ENCODE results near the gene PRELID3B. TPM values are rescaled to one million over a fixed set of nuclear protein-coding genes. Genes with fewer than 3 reads are reported as not detected.

Gene PRELID3B
- total and polyA plus RNA-seq, 2 of the 13 experiments (the other 11 are each of a cell fraction or from before 2014, with no cell fraction given) = 23.3 to 42.6 TPM

DNA sequence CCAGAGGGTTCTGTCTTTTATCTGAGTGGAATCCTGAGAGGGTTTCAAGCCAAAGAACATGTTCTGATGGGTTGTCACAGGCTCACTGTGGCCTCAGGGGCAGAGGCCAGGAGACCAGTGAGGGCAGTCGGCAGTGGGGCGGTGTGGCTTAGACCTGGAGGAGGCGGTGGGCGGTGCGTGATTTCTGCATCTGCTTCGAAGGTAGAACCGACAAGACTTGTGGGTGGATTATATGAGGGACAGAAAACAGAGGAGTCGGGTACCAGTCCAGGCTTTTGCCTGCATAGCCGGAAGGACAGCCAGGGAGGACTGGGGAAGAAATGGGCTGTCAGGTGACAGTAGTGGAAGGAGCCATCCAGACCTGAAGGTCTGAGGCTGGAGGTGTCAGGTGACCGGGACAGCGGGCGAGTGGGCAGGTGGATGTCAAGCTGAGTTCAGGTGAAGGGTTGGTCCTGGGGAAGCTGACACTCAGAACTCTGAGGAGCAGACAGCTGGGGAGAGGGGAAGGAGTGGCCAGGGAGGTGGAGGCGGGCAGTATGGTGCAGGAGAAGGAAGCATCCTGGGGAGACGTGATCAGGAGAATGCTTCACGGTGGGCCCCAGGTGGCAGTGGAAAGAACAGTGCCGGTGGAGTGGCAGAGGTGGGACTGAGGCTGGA lies 38.6 kb downstream of the PRELID3B start:
- H3K36me3 ChIP-seq (replicated peaks in 1 of 2; ENCODE audit: control insufficient read depth in 1 of 2, insufficient read depth in 2 of 2, low read length in 2 of 2) = no peaks in the 10 kb centered on the region
- no peak for DNase-seq (ENCODE audit: low spot score)
- no peak for TF ChIP-seq CREM (IDR thresholded peaks at IDR 0.05)
- TF ChIP-seq CREM (CRISPR knock-in tag; IDR thresholded peaks at IDR 0.05) = no peak
- TF ChIP-seq ZBTB4 (CRISPR knock-in tag; IDR thresholded peaks at IDR 0.05; ENCODE audit: borderline replicate concordance) = 0 out of 2 replicates have a peak, but pooled peaks have one; percentile 45
- TF ChIP-seq ZSCAN21 (CRISPR knock-in tag; IDR thresholded peaks at IDR 0.05; ENCODE audit: borderline replicate concordance) = 0 out of 2 replicates have a peak, but pooled peaks have one; percentile 20
- TF ChIP-seq PHF5A (CRISPR knock-in tag; IDR thresholded peaks at IDR 0.05; ENCODE audit: low read depth, unreplicated experiment) = no peak
- TF ChIP-seq ZNF792 (CRISPR knock-in tag; IDR thresholded peaks at IDR 0.05) = no peak; the same call in 1 of the 2 replicates
- no peak for TF ChIP-seq ZBTB20 (CRISPR knock-in tag; IDR thresholded peaks at IDR 0.05; ENCODE audit: borderline replicate concordance, low read depth)
- TF ChIP-seq MED8 (CRISPR knock-in tag; IDR thresholded peaks at IDR 0.05; ENCODE audit: insufficient replicate concordance) = no peak
- TF ChIP-seq, protein P1, sequence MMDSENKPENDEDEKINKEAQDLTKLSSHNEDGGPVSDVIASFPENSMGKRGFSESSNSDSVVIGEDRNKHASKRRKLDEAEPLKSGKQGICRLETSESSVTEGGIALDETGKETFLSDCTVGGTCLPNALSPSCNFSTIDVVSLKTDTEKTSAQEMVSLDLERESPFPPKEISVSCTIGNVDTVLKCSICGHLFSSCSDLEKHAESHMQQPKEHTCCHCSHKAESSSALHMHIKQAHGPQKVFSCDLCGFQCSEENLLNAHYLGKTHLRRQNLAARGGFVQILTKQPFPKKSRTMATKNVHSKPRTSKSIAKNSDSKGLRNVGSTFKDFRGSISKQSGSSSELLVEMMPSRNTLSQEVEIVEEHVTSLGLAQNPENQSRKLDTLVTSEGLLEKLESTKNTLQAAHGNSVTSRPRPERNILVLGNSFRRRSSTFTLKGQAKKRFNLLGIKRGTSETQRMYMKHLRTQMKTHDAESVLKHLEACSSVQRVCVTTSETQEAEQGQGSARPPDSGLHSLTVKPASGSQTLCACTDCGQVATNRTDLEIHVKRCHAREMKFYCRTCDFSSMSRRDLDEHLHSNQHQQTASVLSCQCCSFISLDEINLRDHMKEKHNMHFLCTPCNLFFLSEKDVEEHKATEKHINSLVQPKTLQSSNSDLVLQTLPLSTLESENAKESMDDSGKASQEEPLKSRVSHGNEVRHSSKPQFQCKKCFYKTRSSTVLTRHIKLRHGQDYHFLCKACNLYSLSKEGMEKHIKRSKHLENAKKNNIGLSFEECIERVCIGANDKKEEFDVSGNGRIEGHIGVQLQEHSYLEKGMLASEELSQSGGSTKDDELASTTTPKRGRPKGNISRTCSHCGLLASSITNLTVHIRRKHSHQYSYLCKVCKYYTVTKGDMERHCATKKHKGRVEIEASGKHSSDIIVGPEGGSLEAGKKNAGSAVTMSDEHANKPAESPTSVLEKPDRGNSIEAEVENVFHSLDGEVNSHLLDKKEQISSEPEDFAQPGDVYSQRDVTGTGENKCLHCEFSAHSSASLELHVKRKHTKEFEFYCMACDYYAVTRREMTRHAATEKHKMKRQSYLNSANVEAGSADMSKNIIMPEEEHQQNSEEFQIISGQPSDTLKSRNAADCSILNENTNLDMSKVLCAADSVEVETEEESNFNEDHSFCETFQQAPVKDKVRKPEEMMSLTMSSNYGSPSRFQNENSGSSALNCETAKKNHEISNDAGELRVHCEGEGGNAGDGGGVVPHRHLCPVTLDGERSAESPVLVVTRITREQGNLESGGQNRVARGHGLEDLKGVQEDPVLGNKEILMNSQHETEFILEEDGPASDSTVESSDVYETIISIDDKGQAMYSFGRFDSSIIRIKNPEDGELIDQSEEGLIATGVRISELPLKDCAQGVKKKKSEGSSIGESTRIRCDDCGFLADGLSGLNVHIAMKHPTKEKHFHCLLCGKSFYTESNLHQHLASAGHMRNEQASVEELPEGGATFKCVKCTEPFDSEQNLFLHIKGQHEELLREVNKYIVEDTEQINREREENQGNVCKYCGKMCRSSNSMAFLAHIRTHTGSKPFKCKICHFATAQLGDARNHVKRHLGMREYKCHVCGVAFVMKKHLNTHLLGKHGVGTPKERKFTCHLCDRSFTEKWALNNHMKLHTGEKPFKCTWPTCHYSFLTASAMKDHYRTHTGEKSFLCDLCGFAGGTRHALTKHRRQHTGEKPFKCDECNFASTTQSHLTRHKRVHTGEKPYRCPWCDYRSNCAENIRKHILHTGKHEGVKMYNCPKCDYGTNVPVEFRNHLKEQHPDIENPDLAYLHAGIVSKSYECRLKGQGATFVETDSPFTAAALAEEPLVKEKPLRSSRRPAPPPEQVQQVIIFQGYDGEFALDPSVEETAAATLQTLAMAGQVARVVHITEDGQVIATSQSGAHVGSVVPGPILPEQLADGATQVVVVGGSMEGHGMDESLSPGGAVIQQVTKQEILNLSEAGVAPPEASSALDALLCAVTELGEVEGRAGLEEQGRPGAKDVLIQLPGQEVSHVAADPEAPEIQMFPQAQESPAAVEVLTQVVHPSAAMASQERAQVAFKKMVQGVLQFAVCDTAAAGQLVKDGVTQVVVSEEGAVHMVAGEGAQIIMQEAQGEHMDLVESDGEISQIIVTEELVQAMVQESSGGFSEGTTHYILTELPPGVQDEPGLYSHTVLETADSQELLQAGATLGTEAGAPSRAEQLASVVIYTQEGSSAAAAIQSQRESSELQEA (CRISPR knock-in tag; IDR thresholded peaks at IDR 0.05; ENCODE audit: not compliant biosample characterization) = peak; percentile 34
- TF ChIP-seq ZNF225 (CRISPR knock-in tag; IDR thresholded peaks at IDR 0.05) = peak; percentile 55; the same call in 1 of the 2 replicates
- TF ChIP-seq ZEB1 (IDR thresholded peaks at IDR 0.05; ENCODE audit: insufficient replicate concordance, low read depth) = peak; percentile 38
- peak; percentile 58; the same call in 1 of the 2 replicates for TF ChIP-seq ZBTB38 (CRISPR knock-in tag; IDR thresholded peaks at IDR 0.05)

More for the DNA sequence above, 38.6 kb downstream of the PRELID3B start:
- Histone ChIP-seq H3K4me1 (ENCODE audit: insufficient read depth, low read length) (peaks cover 76% of the 10 kb centered on the region), H3K27me3 (ENCODE audit: control insufficient read depth in 1 of 2, insufficient read depth in 2 of 2, low read length in 2 of 2) (peaks cover 2 to 27% of the 10 kb centered on the region in 2 experiments), H3K9ac (ENCODE audit: insufficient read depth, low read depth, low read length) (peak overlapping the region; percentile 31), H3K9me3 (ENCODE audit: low read length) (no peaks in the 10 kb centered on the region), H3K4me3 (replicated peaks in 1 of 3; ENCODE audit: insufficient read depth in 1 of 3, low read depth in 2 of 3, low read length in 3 of 3) (peak overlapping the region; percentile 13 to 73 (median 21); a peak in 5 of 6 replicates), H3K4me2 (ENCODE audit: low read depth, low read length) (peak overlapping the region; percentile 90), H2AFZ (ENCODE audit: low read length) (peak overlapping the region; percentile 65), H3K27ac (ENCODE audit: extremely low read length, insufficient read depth, low read length) (no peak overlapping the region), H3K79me2 (ENCODE audit: insufficient read depth, low read length) (no peaks in the 10 kb centered on the region), H4K20me1 (ENCODE audit: insufficient read depth, low read length) (no peaks in the 10 kb centered on the region)
- in situ Hi-C loops (cut with HindIII; ENCODE audit: extremely low pct_ligation_motif_present, low pct_unique_long_range_greater_than_20kb) = no loop called here
- intact Hi-C loops (cut with micrococcal nuclease; ENCODE audit: unreplicated experiment) = no loop called here
- BruUV-seq (replicated peaks) = no TSS peak
- ChIA-PET POLR2A (interaction anchor here (1.4 to 1.8 kb wide), 4 partner anchors 11 to 28 kb away, joined by 4 to 11 read pairs (median 6); partner anchors contain the start of gene ATP5F1E), CTCF (ENCODE audit: low intra/inter-chr PET ratio, low total read pairs) (no interaction called here)
- FAIRE-seq = no peak
- WGBS (ENCODE audit: low lambda C conversion rate) = 28% methylated on average over 16 of the region's 16 CpGs
- peak; percentile 19 for ATAC-seq

Data from HepG2 (cell line).